HUDEP-2 (cell line): ENCODE results near the gene MYO1B.

Experiments
- DNase-seq, 76 experiments: peaks; one replicate each; lab custom pipeline; 2025; ENCODE audit not compliant: unreplicated experiment in 76 of 76; lab: John Stamatoyannopoulos, UW

Gene MYO1B

GRCh38 chr2:191245046-191245868 is at the start of gene MYO1B:
Gene MYO1B (plus strand): TSS chr2:191245404. CDS start chr2:191276896, 31,492 bp downstream.
- DNase-seq, result peak in 2 of 76 experiments; percentile 6

DNA sequence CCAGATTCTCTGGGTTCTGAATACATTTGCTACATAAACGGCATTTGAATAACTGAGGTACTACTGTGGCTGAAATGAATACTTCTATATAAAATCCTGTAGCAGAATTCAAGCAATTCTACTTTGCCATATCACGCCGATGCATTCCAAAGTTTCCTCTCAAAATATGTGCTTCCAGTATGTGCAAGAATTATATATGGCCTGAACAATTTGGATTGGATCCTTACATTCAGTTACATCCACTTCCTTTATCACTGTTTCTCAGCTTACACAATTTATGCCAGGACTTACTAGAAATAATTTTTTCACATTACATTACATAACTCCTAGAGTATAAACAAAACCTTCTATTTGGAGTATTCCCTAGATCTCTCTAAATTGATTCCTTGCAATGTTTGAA is 48.1 kb upstream of the MYO1B start:
- DNase-seq, result no peak

DNA sequence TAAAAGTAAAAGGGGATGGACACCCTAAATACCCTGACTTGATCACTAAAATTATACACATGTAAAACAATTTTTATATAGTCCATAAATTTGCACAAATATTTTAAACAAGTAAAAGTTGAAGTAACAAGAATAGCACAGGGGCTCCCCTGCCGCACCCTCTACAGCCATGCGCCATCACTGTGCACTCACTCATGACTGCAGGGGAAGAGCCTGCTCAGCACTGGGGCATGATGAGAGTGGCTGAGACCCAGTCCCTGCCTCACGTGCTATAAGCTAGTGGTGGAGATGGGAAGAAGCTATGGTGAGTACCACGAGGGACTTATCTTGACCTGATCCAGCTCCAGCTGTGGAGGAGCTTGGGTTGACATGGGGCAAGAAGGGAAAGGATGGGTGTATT is 46.9 kb upstream of the MYO1B start:
- DNase-seq, result no peak

DNA sequence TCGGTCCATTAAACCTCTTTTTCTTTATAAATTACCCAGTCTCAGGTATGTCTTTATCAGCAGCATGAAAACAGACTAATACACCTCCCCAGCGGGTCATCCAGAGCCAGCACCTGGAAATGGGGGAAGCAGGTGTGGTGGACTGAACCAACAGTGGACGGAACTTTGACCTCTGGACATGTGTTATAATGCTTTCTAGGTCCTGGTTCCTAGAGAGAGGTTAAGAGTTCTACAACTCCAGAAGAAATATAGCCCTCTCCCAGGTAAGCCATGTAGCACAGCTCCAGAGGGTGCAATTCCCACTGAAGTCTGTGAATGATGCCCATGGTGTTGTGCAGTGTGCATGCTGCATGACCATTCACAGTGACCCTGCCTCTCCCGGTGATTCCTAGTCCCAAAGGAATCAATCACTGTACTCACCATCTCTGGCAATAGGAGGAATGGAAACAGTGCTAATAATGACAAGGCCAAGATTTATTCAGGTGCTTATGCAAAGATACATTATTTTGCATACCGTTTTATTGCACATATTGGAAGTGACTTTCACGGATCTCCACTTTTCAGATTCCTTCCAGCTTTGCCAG is 45.2 kb upstream of the MYO1B start:
- DNase-seq, result no peak

DNA sequence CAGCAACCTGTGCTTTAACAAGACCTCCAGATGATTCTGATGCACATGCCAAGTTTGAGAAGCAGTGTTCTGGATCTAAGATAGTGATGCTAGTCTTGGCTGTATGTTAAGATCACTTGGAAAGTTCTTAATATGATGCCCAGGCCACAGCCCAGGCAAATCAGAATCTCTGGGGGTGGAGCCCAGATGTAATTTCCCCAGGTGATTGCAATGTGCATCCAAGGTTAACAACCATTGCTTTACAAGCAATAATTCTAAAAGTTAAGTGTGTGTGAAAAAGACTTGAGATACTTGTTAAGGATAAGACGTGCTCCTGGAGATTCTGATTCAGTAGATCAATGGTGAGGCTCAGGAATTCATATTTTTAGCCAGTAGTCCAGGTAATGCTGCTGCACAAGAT is 44.3 kb upstream of the MYO1B start:
- no peak for DNase-seq

- DNase-seq, result no peak
Observed at GRCh38 chr2:191202209-191202721, 42.9 kb upstream of the MYO1B start.

DNA sequence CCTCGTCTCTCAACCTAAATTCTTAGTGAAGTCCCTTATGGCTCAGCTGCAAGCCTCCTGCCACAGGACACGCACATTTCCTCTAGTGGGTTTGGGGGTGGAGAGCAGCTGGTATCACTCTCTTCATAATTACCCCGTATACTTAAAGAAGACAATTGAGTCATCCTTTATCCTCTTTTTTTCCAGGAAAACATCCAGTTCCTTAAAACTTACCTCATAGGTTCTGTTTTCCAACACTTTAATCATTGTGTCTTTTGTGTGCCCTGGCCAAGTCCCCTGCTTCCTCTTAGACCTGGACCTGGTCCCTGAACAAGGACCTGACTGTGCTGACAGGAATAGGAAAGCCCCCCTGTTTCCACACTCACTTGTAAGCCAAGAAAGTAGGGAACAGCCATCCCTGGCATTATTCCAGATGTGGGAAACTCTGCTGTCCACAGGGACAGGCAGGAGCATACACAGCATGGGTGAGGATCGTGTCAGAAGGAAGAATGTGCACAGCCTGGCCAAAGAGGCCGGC is 42.3 kb upstream of the MYO1B start:
- DNase-seq, result no peak

- DNase-seq, result no peak
Observed at GRCh38 chr2:191204433-191204832, 40.8 kb upstream of the MYO1B start.

- no peak for DNase-seq
Observed at GRCh38 chr2:191206613-191207471, 38.4 kb upstream of the MYO1B start.

DNA sequence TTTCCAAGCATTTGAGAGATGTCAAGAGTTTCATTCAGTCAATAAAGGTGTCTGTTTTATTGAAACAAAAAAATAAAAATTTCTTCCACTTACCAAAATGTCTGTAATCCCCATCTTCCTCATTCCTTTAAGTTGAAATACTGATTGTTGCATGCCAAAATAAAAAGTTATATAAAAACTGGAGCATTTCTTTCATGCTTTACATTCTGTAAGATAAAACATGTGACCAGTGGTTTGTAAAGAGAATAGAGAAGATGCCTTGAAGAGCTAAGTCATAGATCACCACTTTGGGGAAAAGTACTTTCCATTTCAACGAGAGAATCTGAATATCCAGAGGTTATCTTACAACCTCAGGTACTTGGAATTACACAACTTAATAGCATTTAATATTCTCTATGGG is 35.9 kb upstream of the MYO1B start:
- DNase-seq, result no peak

DNA sequence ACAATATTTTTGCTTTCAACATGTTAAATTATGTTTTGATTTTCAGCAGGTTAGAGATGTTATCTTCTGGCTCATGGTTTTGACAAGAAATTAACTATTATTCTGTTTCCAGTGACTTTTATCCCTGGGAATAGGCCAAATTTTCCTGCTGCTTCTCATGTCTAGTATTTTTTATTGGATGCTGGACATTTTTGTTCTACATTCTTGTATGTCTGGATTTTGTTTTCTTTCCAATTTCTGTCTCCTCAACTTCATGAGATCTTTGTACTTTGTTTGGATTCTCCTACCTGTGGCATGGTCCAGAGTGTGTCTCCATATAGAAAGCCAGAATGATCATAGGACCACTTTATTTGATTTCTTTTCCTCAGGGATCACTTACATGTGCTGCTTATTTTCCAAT is 33.1 kb upstream of the MYO1B start:
- DNase-seq, result no peak

DNA sequence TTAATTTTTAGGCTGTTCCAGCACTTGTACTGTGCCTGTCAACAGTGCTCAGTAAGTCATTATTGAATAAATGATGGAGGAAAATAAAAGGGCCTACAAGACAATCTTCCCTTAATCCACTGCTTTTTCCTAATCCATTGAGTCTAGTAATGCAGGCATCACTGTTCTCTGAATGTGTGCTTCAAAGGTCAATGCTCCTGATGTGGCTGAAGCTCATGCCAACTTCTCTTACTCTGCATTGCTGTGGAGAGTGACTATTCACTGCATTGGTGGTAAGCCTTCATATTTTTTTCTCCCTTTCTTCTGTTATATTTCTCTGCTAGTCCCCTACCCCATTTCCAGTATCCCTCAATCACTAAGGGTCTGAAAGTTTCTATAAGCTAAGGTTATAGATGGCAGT is 31.9 kb upstream of the MYO1B start:
- DNase-seq, result no peak

GRCh38 chr2:191215230-191215629 is 30.0 kb upstream of the MYO1B start:
- DNase-seq, result no peak

GRCh38 chr2:191215666-191216065 is 29.5 kb upstream of the MYO1B start:
- no peak for DNase-seq

GRCh38 chr2:191217580-191217979 is 27.6 kb upstream of the MYO1B start:
- DNase-seq, result no peak

GRCh38 chr2:191218292-191218898 is 26.8 kb upstream of the MYO1B start:
- DNase-seq, result peak in 16 of 76 experiments; percentile 0 to 19 (median 2)

GRCh38 chr2:191220671-191221070 is 24.5 kb upstream of the MYO1B start:
- DNase-seq, result no peak

DNA sequence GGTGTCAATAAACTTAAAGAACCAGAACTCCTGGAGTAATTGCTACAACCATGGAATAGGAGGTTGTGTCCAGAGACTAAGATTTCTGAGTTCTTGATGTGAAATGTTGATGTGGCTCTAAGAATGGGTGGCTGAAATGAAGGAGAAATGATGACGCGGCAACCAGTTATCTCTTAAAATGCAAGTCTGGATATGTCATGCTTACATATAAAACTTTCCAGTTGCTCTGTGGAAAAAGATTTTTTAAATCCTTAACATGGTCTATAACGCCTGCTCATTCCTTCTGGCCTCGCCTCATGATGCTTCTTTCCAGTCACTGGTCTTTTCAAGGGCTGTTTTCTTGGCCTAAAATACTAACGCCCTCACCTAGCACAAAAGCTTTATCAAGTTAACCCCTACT is 23.5 kb upstream of the MYO1B start:
- DNase-seq, result no peak

GRCh38 chr2:191222507-191222906 is 22.7 kb upstream of the MYO1B start:
- no peak for DNase-seq

GRCh38 chr2:191222952-191223351 is 22.3 kb upstream of the MYO1B start:
- DNase-seq, result no peak

DNA sequence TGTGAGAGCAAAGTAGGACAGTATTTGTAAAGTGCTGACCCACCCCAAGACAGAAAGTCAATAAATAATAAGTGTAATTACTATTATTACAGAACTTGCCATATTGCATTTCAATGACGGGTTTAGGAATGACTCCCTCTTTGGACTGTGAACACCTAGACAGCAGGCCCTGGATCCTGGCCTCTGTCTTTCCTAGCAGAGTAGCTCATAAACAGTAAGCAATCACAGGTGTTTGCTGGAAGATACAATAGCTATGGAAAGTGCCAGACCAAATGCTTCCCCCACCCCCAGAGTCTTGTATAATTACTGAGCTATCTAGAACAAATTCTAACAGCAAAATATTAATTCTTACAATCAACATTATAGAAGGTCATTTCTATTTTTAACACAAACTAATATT is 20.1 kb upstream of the MYO1B start:
- no peak for DNase-seq
